ENCODE measurements around the gene CXXC5. TPM values are rescaled to one million over a fixed set of nuclear protein-coding genes. Genes with fewer than 3 reads are reported as not detected.
A peak's percentile ranks its signal among the peaks of the same experiment; 100 is the strongest.

The CXXC5 gene
- total and polyA plus RNA-seq, 9 of the 15 experiments (the other 6 are each of a cell fraction or from before 2014, with no cell fraction given), result 1.9 to 123 (median 45.8) TPM

GRCh38 chr5:139660923-139661814, 13.0 kb downstream of the CXXC5 start (continued):
- TF ChIP-seq SIX5 (IDR thresholded peaks at IDR 0.05; ENCODE audit: borderline replicate concordance in 1 of 2, insufficient read depth in 1 of 2, low read depth in 1 of 2, low read length in 2 of 2) (no peak), TGIF2 (CRISPR knock-in tag; IDR thresholded peaks at IDR 0.05) (no peak), NCOA2 (IDR thresholded peaks at IDR 0.05; ENCODE audit: partially characterized antibody in 2 of 2) (no peak), BHLHE40 (IDR thresholded peaks at IDR 0.05; ENCODE audit: low read length) (peak; percentile 94), SUPT5H (IDR thresholded peaks at IDR 0.05) (peak; percentile 51), THRB (CRISPR knock-in tag; conservative IDR thresholded peaks at IDR 0.05) (no peak), VEZF1 (CRISPR knock-in tag; IDR thresholded peaks at IDR 0.05) (peak; percentile 99), TBL1XR1 (IDR thresholded peaks at IDR 0.05; ENCODE audit: low read length in 2 of 2) (peak in 1 of 2 experiments; percentile 31; a peak in 1 of 4 replicates), STAT5B (CRISPR knock-in tag; IDR thresholded peaks at IDR 0.05) (no peak), E2F1 (CRISPR knock-in tag; IDR thresholded peaks at IDR 0.05) (peak; percentile 74; the same call in 1 of the 2 replicates), JUN (IDR thresholded peaks at IDR 0.05; ENCODE audit: borderline replicate concordance, low read depth, low read length) (peak; percentile 89), JUN (CRISPR knock-in tag; IDR thresholded peaks at IDR 0.05; ENCODE audit: borderline replicate concordance) (no peak; the same call in 1 of the 2 replicates), HCFC1 (IDR thresholded peaks at IDR 0.05; ENCODE audit: low read depth, low read length) (peak; percentile 10; the same call in 1 of the 2 replicates), SMC3 (conservative IDR thresholded peaks at IDR 0.05; ENCODE audit: insufficient read depth, low read depth, low read length) (0 out of 2 replicates have a peak, but pooled peaks have one; percentile 28), ZNF280A (IDR thresholded peaks at IDR 0.05; ENCODE audit: low read depth, partially characterized antibody) (no peak), PHF20 (IDR thresholded peaks at IDR 0.05; ENCODE audit: partially characterized antibody) (no peak), MBD1 (CRISPR knock-in tag; IDR thresholded peaks at IDR 0.05) (no peak), MAFF (IDR thresholded peaks at IDR 0.05; ENCODE audit: low read length) (no peak), TAF15 (IDR thresholded peaks at IDR 0.05; ENCODE audit: low read depth, low read length) (no peak), RFX1 (IDR thresholded peaks at IDR 0.05) (no peak)

Data from K562 (cell line).